HUDEP-2 (cell line): Measurements from ENCODE around the gene ANAPC2.

Experiments
- DNase-seq, 76 experiments: peaks; one replicate each; lab custom pipeline; 2025; ENCODE audit not compliant: unreplicated experiment in 76 of 76; lab: John Stamatoyannopoulos, UW

The ANAPC2 gene

GRCh38 chr9:137178201-137178938, 10.0 kb downstream of the ANAPC2 start:
- DNase-seq: no peak

GRCh38 chr9:137176302-137177182, 11.8 kb downstream of the ANAPC2 start:
- DNase-seq: peak in 32 of 76 experiments; percentile 3 to 57 (median 22)

GRCh38 chr9:137175345-137175961, 12.9 kb downstream of the ANAPC2 start:
- no peak for DNase-seq

GRCh38 chr9:137174722-137175293, 13.6 kb downstream of the ANAPC2 start:
- no peak for DNase-seq

- DNase-seq: no peak
Observed at GRCh38 chr9:137173796-137174664, 14.3 kb downstream of the ANAPC2 start.

- no peak for DNase-seq
Observed at GRCh38 chr9:137172901-137173795, 15.2 kb downstream of the ANAPC2 start.

- DNase-seq: no peak
Observed at GRCh38 chr9:137171149-137171900, 17.0 kb downstream of the ANAPC2 start.

- no peak for DNase-seq
Observed at GRCh38 chr9:137170486-137171148, 17.7 kb downstream of the ANAPC2 start.

GRCh38 chr9:137169896-137170358, 18.4 kb downstream of the ANAPC2 start, which contains the start of gene LRRC26:
Gene LRRC26, minus strand, starts transcription at chr9:137170051. Its CDS starts 108 bp downstream, at chr9:137169943.
- DNase-seq: no peak

GRCh38 chr9:137168904-137169856, 19.2 kb downstream of the ANAPC2 start:
- peak in 45 of 76 experiments; percentile 11 to 61 (median 28) for DNase-seq

GRCh38 chr9:137168573-137168903, 19.8 kb downstream of the ANAPC2 start:
- peak in 8 of 76 experiments; percentile 19 to 60 (median 35) for DNase-seq

- DNase-seq: peak in 49 of 76 experiments; percentile 5 to 71 (median 41)
Observed at GRCh38 chr9:137167747-137168572, 20.4 kb downstream of the ANAPC2 start.

- DNase-seq: peak in 2 of 76 experiments; percentile 5 to 34
Observed at GRCh38 chr9:137167277-137167746, 21.0 kb downstream of the ANAPC2 start.

GRCh38 chr9:137166380-137167229, 21.8 kb downstream of the ANAPC2 start:
- DNase-seq: no peak
